Stomach smooth muscle (tissue), 2 donors: ENCODE measurements around the gene OR2L2.
"Not testable (repeated sequence)": the region's sequence is repeated elsewhere in the genome, so short reads cannot be mapped to it uniquely, and the experiment has no call there.

ENCODE experiments used
- H3K27ac ChIP-seq: one replicate; pipeline ENCODE4 v1.7.0; 2013; ENCODE audit warnings: mild to moderate bottlenecking, low read length, inconsistent platforms
- H3K27me3 ChIP-seq, 2 donors: one replicate each; pipeline ENCODE4 v1.7.0; 2013; ENCODE audit warnings: low read length in 2 of 2; ENCODE audit not compliant: insufficient read depth in 2 of 2, control insufficient read depth in 1 of 2
- H3K36me3 ChIP-seq, 2 donors: one replicate each; pipeline ENCODE4 v1.7.0; 2013; ENCODE audit warnings: low read length in 2 of 2; ENCODE audit not compliant: control insufficient read depth in 2 of 2, insufficient read depth in 2 of 2
- H3K4me1 ChIP-seq: one replicate; pipeline ENCODE4 v1.7.0; 2013; ENCODE audit warnings: low read length; ENCODE audit not compliant: control insufficient read depth, insufficient read depth
- H3K4me3 ChIP-seq, 2 donors: one replicate each; pipeline ENCODE4 v1.7.0; 2013; ENCODE audit warnings: low read length in 2 of 2
- H3K9ac ChIP-seq, 2 donors: one replicate each; pipeline ENCODE4 v1.7.0; 2013; ENCODE audit warnings: low read length in 2 of 2, mild to moderate bottlenecking in 1 of 2
- H3K9me3 ChIP-seq, 2 donors: one replicate each; pipeline ENCODE4 v1.7.0; 2013; ENCODE audit warnings: low read length in 2 of 2; ENCODE audit not compliant: control insufficient read depth in 2 of 2
- donor health status: healthy.
- donor health status: Pancreatic carcinoma.

OR2L2 gene

GRCh38 chr1:248054671-248055070, 24.8 kb downstream of the OR2L2 start:
- no peaks in the 10 kb centered on the region for H3K27me3 ChIP-seq
- no peaks in the 10 kb centered on the region for H3K4me1 ChIP-seq
- no peaks in the 10 kb centered on the region for H3K36me3 ChIP-seq
- H3K4me3 ChIP-seq, result no peak overlapping the region
- no peak overlapping the region for H3K27ac ChIP-seq
- H3K9ac ChIP-seq, result no peak overlapping the region
- H3K9me3 ChIP-seq, result no peaks in the 10 kb centered on the region

GRCh38 chr1:248055261-248055660, 25.4 kb downstream of the OR2L2 start:
- H3K9ac ChIP-seq, result no peak overlapping the region
- no peaks in the 10 kb centered on the region for H3K36me3 ChIP-seq
- no peaks in the 10 kb centered on the region for H3K4me1 ChIP-seq
- H3K4me3 ChIP-seq, result no peak overlapping the region
- H3K9me3 ChIP-seq, result no peaks in the 10 kb centered on the region
- no peaks in the 10 kb centered on the region for H3K27me3 ChIP-seq
- H3K27ac ChIP-seq, result no peak overlapping the region

DNA sequence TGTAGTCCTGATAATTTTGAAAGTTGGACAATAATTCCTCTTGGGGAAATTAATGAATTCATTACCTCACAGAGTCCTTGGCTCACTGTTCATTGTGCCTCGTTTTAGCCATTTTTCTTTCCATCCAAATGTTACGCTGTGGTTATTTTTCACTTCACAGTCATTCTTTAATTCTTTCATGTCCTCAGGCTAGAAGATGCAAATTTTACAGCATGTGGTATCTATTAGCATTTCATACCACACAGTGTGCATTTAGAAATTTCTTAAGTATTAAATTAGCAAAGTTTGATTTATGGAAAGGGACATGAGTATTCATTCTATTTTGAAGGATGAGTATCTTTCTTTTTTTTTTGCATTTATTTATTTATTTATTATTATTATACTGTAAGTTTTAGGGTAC, 35.2 kb downstream of the OR2L2 start:
- Histone ChIP-seq H3K4me3 (no peak overlapping the region), H3K27me3 (no peaks in the 10 kb centered on the region), H3K36me3 (no peaks in the 10 kb centered on the region), H3K9me3 (no peaks in the 10 kb centered on the region), H3K9ac (no peak overlapping the region), H3K27ac (no peak overlapping the region), H3K4me1 (no peaks in the 10 kb centered on the region)

- no peaks in the 10 kb centered on the region for H3K36me3 ChIP-seq
- H3K9ac ChIP-seq, result no peak overlapping the region
- H3K27ac ChIP-seq, result no peak overlapping the region
- no peaks in the 10 kb centered on the region for H3K4me1 ChIP-seq
- no peaks in the 10 kb centered on the region for H3K9me3 ChIP-seq
- no peak overlapping the region for H3K4me3 ChIP-seq
- no peaks in the 10 kb centered on the region for H3K27me3 ChIP-seq
Measured at GRCh38 chr1:248065604-248066003, 35.7 kb downstream of the OR2L2 start.

DNA sequence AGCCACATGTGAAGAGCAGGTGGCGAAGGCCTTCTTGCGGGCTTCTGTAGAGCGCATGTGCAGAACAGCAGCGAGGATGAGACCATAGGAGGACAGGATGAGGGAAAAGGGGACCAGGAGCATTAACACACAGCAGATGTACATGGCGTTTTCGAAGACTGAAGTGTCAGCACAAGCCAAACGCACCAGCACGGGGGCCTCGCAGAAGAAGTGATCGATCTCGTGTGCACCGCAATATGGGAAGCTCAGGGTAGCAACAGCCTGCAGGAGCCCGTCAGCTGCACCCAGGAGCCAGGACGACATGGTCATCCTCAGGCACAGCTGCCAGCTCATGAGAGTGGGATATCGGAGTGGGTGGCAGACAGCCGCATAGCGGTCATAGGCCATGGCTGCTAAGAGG, 54.0 kb downstream of the OR2L2 start:
- H3K36me3 ChIP-seq, H3K4me3 ChIP-seq, H3K27ac ChIP-seq, H3K9ac ChIP-seq, H3K4me1 ChIP-seq, H3K27me3 ChIP-seq, H3K9me3 ChIP-seq: not testable (repeated sequence)
